Measurements from ENCODE around the gene CARF.
"Not testable (repeated sequence)": the region's sequence is repeated elsewhere in the genome, so short reads cannot be mapped to it uniquely, and the experiment has no call there.

DNA sequence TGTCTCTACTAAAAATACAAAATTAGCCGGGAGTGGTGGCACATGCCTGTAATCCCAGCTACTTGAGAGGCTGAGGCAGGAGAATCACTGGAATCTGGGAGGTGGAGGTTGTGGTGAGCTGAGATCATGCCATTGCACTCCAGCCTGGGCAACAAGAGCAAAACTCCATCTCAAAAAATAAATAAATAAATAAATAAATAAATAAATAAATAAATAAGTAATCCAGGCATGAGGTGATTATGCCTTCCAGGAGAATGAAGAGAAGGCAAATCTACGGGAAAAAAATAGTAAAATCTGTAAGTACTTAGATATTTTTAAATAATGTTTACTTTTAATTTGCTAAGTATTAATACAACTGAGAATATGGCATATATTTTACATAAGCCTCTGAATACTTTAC lies 57.3 kb downstream of the CARF start:
- TF ChIP-seq, protein P1, sequence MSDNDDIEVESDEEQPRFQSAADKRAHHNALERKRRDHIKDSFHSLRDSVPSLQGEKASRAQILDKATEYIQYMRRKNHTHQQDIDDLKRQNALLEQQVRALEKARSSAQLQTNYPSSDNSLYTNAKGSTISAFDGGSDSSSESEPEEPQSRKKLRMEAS (IDR thresholded peaks at IDR 0.05; ENCODE audit: insufficient read depth, insufficient read length), result not testable (repeated sequence)
- TF ChIP-seq POLR2AphosphoS5 (IDR thresholded peaks at IDR 0.05; ENCODE audit: insufficient read depth, low read depth, low read length), result not testable (repeated sequence)
- TF ChIP-seq, protein P2, sequence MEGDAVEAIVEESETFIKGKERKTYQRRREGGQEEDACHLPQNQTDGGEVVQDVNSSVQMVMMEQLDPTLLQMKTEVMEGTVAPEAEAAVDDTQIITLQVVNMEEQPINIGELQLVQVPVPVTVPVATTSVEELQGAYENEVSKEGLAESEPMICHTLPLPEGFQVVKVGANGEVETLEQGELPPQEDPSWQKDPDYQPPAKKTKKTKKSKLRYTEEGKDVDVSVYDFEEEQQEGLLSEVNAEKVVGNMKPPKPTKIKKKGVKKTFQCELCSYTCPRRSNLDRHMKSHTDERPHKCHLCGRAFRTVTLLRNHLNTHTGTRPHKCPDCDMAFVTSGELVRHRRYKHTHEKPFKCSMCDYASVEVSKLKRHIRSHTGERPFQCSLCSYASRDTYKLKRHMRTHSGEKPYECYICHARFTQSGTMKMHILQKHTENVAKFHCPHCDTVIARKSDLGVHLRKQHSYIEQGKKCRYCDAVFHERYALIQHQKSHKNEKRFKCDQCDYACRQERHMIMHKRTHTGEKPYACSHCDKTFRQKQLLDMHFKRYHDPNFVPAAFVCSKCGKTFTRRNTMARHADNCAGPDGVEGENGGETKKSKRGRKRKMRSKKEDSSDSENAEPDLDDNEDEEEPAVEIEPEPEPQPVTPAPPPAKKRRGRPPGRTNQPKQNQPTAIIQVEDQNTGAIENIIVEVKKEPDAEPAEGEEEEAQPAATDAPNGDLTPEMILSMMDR (IDR thresholded peaks at IDR 0.05; ENCODE audit: extremely low read depth in 1 of 2, insufficient read depth in 1 of 2, low read depth in 1 of 2, low read length in 2 of 2), result not testable (repeated sequence)

All from endothelial cell of umbilical vein (primary cell).